ENCODE results near the gene CKLF.
"Not testable (repeated sequence)": the region's sequence is repeated elsewhere in the genome, so short reads cannot be mapped to it uniquely, and the experiment has no call there.

CKLF gene

DNA sequence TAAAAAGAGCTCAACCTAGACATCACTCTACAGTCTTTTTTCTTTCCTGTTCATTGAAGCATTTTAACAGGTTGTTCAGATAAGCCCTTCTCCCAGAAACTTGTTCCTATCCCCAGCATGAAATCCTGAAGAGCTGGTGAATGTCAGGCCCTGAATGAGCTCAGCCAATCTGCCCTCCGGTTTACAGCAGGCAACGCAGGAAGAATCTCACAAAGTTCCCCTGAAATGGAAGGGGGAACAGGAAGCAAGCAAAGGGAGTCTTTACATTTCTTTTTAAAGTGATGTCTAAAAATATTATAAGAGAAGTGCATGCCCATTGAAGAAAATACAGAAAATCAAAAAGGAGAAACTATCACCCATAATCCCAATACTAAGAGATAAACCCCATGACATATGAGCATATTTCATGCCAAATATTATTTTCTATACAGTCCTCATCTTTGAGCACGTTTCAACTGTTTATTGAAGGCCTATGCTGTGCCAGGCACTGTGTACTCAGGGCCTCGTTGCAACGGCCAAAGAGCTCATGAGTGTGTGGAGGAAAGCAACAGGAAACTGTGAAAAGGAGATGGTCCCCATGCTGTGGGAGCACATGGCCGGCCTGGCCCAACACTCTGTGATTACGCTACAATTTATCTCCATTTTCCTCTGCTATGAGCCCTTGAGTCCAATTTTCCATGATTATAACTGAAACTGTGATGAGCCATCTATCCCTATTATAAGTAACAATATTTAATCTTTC lies 8.2 kb upstream of the CKLF start:
- DNase-seq = no peak

GRCh38 chr16:66547101-66547989 lies 5.0 kb upstream of the CKLF start:
- DNase-seq = no peak

DNA sequence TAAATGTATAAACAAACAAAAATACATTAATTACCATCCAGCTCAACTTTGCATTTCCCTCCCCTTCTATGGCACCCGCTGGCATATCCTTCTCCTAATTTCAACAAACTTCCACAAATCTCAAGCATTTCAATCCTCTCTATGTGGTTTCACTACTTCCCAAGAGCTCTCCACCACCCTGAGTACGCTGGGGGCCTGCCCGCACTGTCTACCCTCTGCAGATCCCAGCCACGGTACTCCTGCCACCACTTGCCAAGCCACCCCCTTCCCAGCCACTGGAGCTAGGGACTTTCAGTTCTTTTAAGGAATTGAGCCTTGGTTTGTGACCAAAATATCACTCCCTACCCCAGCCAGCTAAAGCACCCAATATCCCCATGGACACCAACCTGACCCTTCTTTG lies 4.3 kb upstream of the CKLF start:
- DNase-seq = no peak

DNA sequence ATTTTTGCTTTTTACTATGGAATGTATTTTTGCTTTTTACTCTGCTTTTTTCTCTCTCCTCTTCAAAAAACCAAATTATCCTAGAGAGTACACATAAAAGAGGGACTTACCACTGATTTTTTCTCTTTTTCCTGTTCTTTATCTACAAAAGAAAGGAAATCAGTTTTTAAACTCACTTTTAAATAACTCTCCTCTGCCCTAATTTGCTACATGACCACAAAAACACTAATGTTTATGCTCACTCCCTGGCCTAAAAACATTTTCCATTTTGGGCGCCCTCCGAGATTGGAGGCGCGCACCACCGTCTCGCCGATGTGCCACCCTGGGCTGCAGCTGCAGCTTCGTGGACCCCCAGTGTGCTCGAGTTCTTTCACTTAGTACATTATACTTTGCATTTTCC lies 3.5 kb upstream of the CKLF start:
- DNase-seq = no peak

DNA sequence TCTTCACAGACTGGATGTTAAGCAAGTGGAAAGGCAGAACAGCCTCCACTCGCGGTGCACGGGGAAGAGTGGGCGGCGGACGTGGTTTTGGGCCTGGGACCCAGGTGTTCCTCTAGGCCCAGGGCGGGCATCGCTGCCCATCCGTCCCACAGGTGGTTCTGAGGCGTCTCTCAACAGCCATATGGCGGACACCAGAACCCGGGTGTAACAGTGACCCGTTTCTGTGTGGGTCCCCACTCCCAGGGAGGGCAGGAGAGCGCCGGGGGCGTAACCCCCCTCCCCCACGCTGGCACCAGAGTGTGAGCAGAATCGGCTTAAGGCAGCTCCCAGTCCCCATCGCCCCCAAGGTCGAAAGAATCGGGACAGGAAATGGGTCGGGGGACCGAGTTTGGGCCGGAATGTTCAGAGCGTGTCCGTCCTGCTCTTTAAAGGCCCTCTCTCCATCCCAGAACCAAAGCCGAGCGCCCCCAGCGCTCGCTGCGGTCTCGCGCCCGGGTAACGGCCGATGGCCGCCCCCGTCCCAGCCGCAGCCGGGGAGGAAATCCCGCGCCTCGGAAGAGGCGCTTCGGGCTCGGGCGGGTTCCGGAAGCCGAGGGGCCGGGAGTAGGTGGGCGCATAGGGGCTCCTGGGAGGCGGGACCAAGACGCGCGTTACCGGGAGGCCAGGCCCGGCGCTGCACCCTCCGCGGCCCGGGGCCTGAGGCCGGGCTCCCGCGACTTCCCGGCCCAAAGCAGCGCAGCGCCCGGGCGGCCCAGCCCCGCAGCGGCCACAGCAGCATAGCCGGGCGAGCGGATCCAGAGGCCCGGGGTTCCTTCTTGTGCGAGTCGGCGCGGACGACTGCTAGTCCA lies 2.9 kb upstream of the CKLF start, which contains the start of gene TK2:
Gene TK2 (minus strand): TSS at position 839 of the 848 bp plus-strand sequence. CDS start 61 bp downstream, at position 778.
- DNase-seq = peak; percentile 68

DNA sequence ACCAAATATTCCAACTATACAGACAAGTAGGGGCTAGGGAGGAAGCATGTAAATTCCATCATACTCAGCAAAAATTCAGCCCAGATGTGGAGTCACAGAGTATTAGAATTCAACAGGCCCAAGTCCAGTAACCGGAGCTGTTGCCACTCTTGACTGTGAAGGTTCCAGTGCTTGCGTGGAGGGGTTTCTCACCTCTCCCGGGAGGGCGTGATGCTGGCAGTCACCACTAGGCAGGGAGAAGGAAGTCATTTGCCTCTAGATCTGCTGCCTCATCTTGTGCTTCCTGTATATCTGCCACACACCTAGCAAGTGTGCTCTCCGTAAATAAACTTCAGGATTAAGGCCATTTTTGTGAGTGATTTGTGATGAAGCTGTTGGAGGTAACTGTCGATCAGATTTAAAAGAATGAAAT lies 1.0 kb upstream of the CKLF start:
- DNase-seq = peak; percentile 46

- DNase-seq = peak; percentile 19
Observed at GRCh38 chr16:66551788-66552285, 539 bp upstream of the CKLF start.

GRCh38 chr16:66553223-66553622 lies 847 bp downstream of the CKLF start:
- DNase-seq = no peak

- DNase-seq = no peak
Observed at GRCh38 chr16:66554021-66554420, 1.6 kb downstream of the CKLF start.

GRCh38 chr16:66554495-66554894 lies 2.1 kb downstream of the CKLF start:
- DNase-seq = no peak

GRCh38 chr16:66560107-66560506 lies 7.7 kb downstream of the CKLF start:
- no peak for DNase-seq

DNA sequence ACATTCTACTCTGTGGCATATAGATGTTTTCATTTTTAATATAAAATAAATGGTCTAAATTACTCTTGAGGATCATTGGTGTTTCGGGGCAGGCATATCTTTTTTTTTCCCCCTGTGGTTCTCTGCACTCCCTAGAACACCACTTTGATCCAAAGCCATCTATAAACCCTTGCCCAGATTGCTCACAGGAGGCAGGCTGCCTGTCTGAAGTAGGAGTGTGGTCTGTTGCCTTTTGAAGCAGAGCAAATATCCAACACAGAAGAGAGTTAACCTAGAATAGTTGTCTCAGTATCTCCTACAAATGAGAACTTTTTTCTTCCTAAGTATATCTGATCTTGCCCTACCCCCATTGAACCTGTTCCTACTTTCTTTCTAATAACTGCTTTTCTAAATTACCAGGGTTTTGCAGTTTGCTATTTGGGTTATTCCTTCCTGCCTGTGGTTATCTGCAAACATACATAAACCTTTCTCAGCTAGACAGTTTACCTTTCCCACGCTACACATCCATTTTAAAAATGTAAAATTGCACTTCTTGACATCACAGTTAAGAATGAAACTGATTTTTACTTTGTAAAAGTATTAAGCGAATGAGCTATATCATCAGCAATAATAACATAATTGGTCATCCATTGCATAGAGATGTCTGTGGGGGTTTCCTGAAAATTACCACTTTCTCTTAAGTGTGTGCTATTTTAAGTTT lies 9.2 kb downstream of the CKLF start:
- no peak for DNase-seq

GRCh38 chr16:66562409-66562808 lies 10.0 kb downstream of the CKLF start:
- no peak for DNase-seq

GRCh38 chr16:66562986-66563385 lies 10.6 kb downstream of the CKLF start:
- no peak for DNase-seq

DNA sequence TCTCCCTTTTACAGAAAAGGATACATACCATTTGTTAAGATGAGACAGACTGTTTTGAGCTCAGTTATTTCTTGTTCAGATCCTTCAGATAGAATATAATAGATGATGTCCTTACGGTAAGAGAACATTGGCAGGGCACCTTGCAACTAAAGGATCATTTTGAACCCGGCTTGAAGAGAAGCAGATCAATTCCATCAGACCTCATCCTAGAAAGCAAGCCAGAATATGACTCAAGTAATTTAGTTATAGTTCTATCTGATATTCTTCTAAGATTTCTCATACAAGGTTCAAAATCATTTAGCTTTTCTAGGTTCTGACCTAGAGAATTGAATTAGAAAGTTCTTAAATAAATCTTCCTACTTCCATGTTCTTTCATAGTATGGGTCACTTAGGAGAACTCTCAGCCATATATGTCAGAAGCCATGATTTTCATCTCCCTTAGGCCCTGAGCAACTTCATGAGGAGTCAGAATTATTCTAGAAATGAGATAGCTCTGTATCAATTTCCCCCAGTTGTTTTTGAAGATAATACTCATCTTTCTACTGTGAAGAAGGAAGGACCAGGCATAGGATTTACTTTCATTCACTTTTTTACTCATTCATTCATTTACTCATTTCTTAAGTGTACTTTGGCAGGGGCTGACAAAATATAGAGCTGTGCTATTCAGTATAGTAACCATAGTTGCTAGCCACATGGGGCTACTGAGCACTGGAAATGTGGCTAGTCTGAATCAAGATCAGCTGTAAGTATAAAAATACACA lies 11.4 kb downstream of the CKLF start:
- no peak for DNase-seq

DNA sequence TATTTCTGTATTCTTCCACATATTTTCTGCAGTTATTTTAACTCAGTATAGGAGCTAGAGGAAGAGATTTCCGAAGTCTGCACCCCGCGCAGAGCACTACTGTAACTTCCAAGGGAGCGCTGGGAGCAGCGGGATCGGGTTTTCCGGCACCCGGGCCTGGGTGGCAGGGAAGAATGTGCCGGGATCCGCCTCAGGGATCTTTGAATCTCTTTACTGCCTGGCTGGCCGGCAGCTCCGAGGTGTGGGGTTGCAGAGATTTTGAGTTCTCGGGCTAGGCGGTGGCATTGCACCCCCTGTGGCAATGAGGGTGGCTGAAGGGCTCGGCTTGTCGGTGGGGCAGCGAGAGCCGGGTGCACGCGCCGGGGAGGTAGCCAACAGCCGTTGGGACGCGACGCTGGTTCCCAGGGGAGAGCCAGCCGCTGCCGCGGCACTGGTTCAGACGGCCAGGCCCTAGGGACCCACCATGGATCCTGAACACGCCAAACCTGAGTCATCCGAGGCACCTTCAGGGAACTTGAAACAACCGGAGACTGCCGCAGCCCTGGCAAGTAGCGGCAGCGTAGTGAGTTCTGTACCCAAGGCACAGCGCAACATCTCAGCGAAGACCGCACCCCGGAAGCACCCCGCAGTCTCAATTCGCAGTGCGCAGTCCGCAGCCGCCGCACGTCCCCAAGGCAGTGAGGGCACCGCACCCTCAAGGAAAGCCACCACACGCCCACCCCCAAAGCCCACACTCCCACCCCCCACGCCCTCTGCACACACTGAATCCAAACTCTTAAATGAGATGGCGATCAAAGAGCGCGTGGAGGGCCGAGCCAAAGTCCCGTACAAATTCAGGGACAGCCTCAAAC lies 13.9 kb downstream of the CKLF start, which contains the start of gene CMTM1:
Gene CMTM1 (plus strand): TSS at position 389 of the 851 bp plus-strand sequence. CDS start 75 bp downstream, at position 464.
- no peak for DNase-seq

- not testable (repeated sequence) for DNase-seq
Observed at GRCh38 chr16:66567270-66567669, 14.9 kb downstream of the CKLF start.

- DNase-seq = no peak
Observed at GRCh38 chr16:66568355-66568754, 16.0 kb downstream of the CKLF start.

DNA sequence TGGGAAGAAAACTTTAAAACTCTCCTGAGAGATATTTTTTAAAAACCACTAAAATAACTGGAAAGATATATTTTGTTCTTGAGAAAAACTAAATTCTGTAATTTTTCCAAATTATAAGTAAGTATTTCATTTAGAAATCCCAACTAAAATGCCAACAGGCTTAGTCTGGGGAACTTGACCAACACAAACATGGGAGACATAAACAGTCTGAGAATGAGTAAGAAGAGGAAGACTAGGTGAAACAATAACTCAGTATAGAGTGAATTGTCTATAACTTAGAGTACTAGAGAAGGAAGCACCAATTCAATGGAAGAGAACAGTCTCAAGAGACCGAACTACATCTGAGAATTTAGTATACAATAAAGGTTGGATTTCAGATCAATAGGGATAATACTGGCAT lies 16.8 kb downstream of the CKLF start:
- no peak for DNase-seq

- no peak for DNase-seq
Observed at GRCh38 chr16:66569827-66570405, 17.5 kb downstream of the CKLF start.
